Esophagus muscularis mucosa (tissue), 4 donors: ENCODE data around the gene APH1B. TPM values are rescaled to one million over a fixed set of nuclear protein-coding genes. Genes with fewer than 3 reads are reported as not detected.

Source experiments
- DNase-seq: peaks from one replicate; pipeline ENCODE4 v3.0.0-alpha.2; 2017; ENCODE audit errors: extremely low spot score
- H3K27ac ChIP-seq, 4 donors: fragments of 200-600 bp; sonication (generic); replicated peaks in 1 of 4; 1 replicate in 3 of 4; 2 replicates in 1 of 4; pipeline ENCODE4 v1.5.1; 2016 to 2019; ENCODE audit warnings: mild to moderate bottlenecking in 1 of 4
- H3K27me3 ChIP-seq, 4 donors: fragments of 200-600 bp; sonication (generic); one replicate each; pipeline versions ENCODE4 v1.5.1 to v1.6.0; 2016 to 2019
- H3K36me3 ChIP-seq, 4 donors: fragments of 200-600 bp; sonication (generic); one replicate each; pipeline ENCODE4 v1.5.1; 2016 to 2019
- H3K4me1 ChIP-seq, 4 donors: fragments of 200-600 bp; sonication (generic); one replicate each; pipeline ENCODE4 v1.5.1; 2016 to 2019
- H3K4me3 ChIP-seq, 4 donors: fragments of 200-600 bp; sonication (generic); 1 replicate in 2 of 4; 2 replicates in 2 of 4; pipeline ENCODE4 v1.5.1; 2016 to 2019; ENCODE audit warnings: mild to moderate bottlenecking in 4 of 4, moderate library complexity in 1 of 4
- H3K9me3 ChIP-seq, 4 donors: fragments of 200-600 bp; sonication (generic); 1 replicate in 3 of 4; 2 replicates in 1 of 4; pipeline ENCODE4 v1.5.1; 2016 to 2019
- CTCF ChIP-seq, 3 experiments: fragments of 200-600 bp in 2 of 3; fragments of 450-650 bp in 1 of 3; sonication (generic) in 2 of 3; IDR thresholded peaks; one replicate each; pipeline ENCODE4 v1.5.1; 2017 to 2019; ENCODE audit warnings: antibody characterized with exemption in 3 of 3, mild to moderate bottlenecking in 2 of 3, moderate library complexity in 1 of 3
- EP300 ChIP-seq: sonication (generic); formaldehyde crosslinking; IDR thresholded peaks from one replicate; pipeline ENCODE4 v1.6.1; 2017; ENCODE audit warnings: antibody characterized with exemption
- POLR2A ChIP-seq: fragments of 450-650 bp; IDR thresholded peaks from one replicate; pipeline ENCODE4 v1.6.1; 2017; ENCODE audit warnings: antibody characterized with exemption, moderate library complexity, mild to moderate bottlenecking, low read depth
- POLR2AphosphoS5 ChIP-seq, 2 donors: sonication (generic); formaldehyde crosslinking; IDR thresholded peaks; one replicate each; pipeline ENCODE4 v1.6.1; 2017; ENCODE audit warnings: antibody characterized with exemption in 2 of 2
- WGBS: methylation state at CpG from one replicate; pipeline ENCODE4 v1.1.5; 2018; 5-methylcytosine and 5-hydroxymethylcytosine counted together
- intact Hi-C: fragments of 100-400 bp; cut with DNase I; formaldehyde crosslinking; loops from one replicate; pipeline ENCODE4 v1.15.1; 2023
- total RNA-seq, 4 donors: library from RNA; depleted of rRNA; stranded (reverse); fragments of >200 nt; gene quantifications; one replicate each; pipeline versions ENCODE4 v1.1.0 to v1.2.1, GENCODE V29; 2016

APH1B gene
- total RNA-seq, 4 donors from 2014 or later: 7.5 to 9.4 (median 8.9) TPM

- Histone ChIP-seq H3K27ac (no peak overlapping the region), H3K9me3 (no peaks in the 10 kb centered on the region), H3K4me3 (no peak overlapping the region), H3K27me3 (no peaks in the 10 kb centered on the region), H3K36me3 (no peaks in the 10 kb centered on the region), H3K4me1 (peaks cover 7 to 16% (median 11%) of the 10 kb centered on the region in 4 donors)
- intact Hi-C loops: no loop called here
- no peak for TF ChIP-seq EP300
- TF ChIP-seq POLR2AphosphoS5 (IDR thresholded peaks at IDR 0.05): no peak
- TF ChIP-seq POLR2A: no peak
- TF ChIP-seq CTCF (IDR thresholded peaks at IDR 0.05): no peak
- DNase-seq: no peak
- 93% methylated on average over 5 of the region's 5 CpGs for WGBS
Observed at GRCh38 chr15:63353887-63354286, 76.5 kb downstream of the APH1B start.

GRCh38 chr15:63354821-63355650 lies 77.6 kb downstream of the APH1B start:
- WGBS: 80% methylated on average over 12 of the region's 22 CpGs
- intact Hi-C loops: no loop called here
- peaks cover under 1 to 6% (median 4%) of the 10 kb centered on the region in 4 donors for H3K4me1 ChIP-seq

GRCh38 chr15:63357061-63357460 lies 79.7 kb downstream of the APH1B start:
- WGBS: 87% methylated on average over 4 of the region's 4 CpGs
- Histone ChIP-seq H3K9me3 (no peaks in the 10 kb centered on the region), H3K36me3 (no peaks in the 10 kb centered on the region), H3K4me3 (no peak overlapping the region), H3K27me3 (no peaks in the 10 kb centered on the region), H3K4me1 (peaks cover 0 to 3% (median 0%) of the 10 kb centered on the region in 4 donors), H3K27ac (no peak overlapping the region)
- no peak for DNase-seq
- intact Hi-C loops: no loop called here
- no peak for TF ChIP-seq POLR2AphosphoS5 (IDR thresholded peaks at IDR 0.05)
- TF ChIP-seq CTCF (IDR thresholded peaks at IDR 0.05): no peak
- TF ChIP-seq POLR2A: no peak
- TF ChIP-seq EP300: no peak

More at GRCh38 chr15:63354821-63355650, 77.6 kb downstream of the APH1B start:
- no peak for TF ChIP-seq POLR2A
- TF ChIP-seq CTCF (IDR thresholded peaks at IDR 0.05): no peak
- TF ChIP-seq POLR2AphosphoS5 (IDR thresholded peaks at IDR 0.05): no peak
- TF ChIP-seq EP300: no peak
- no peaks in the 10 kb centered on the region for H3K36me3 ChIP-seq
- no peak overlapping the region for H3K27ac ChIP-seq
- H3K9me3 ChIP-seq: no peaks in the 10 kb centered on the region
- no peak overlapping the region for H3K4me3 ChIP-seq
- H3K27me3 ChIP-seq: no peaks in the 10 kb centered on the region
- DNase-seq: no peak

- TF ChIP-seq EP300 (no peak), CTCF (IDR thresholded peaks at IDR 0.05) (no peak), POLR2AphosphoS5 (IDR thresholded peaks at IDR 0.05) (no peak), POLR2A (no peak)
- intact Hi-C loops: no loop called here
- Histone ChIP-seq H3K36me3 (no peaks in the 10 kb centered on the region), H3K4me1 (peaks cover 0 to 6% (median 0%) of the 10 kb centered on the region in 4 donors), H3K4me3 (no peak overlapping the region), H3K27ac (no peak overlapping the region), H3K27me3 (no peaks in the 10 kb centered on the region), H3K9me3 (no peaks in the 10 kb centered on the region)
- DNase-seq: no peak
- WGBS: 74% methylated on average over 3 of the region's 3 CpGs
Observed at GRCh38 chr15:63357731-63358130, 80.3 kb downstream of the APH1B start.
